K562 (cell line): ENCODE measurements around the gene MAP3K14. TPM values are rescaled to one million over a fixed set of nuclear protein-coding genes. Genes with fewer than 3 reads are reported as not detected.

ENCODE experiments used
- ETV1 ChIP-seq: fragments of 450-650 bp; conservative IDR thresholded peaks from 2 replicates; pipeline ENCODE4 v1.6.1; 2016; ENCODE audit warnings: missing genetic modification characterization, control low read depth, low read depth, missing compliant biosample characterization
- FOXA1 ChIP-seq: fragments of 450-650 bp; IDR thresholded peaks from 2 replicates; pipeline ENCODE4 v1.6.1; 2016; ENCODE audit warnings: mild to moderate bottlenecking, borderline replicate concordance
- MTA1 ChIP-seq: fragments of 450-650 bp; IDR thresholded peaks from 2 replicates; pipeline ENCODE4 v1.6.1; 2017; ENCODE audit warnings: borderline replicate concordance
- PRDM10 ChIP-seq: fragments of 450-650 bp; IDR thresholded peaks from 2 replicates; pipeline ENCODE4 v1.6.1; 2018; ENCODE audit not compliant: partially characterized antibody
- XRCC4 ChIP-seq: IDR thresholded peaks from one replicate; pipeline ENCODE4 v1.6.1; 2011; ENCODE audit not compliant: insufficient read depth, insufficient read length; ENCODE audit errors: extremely low read depth
- ZBTB2 ChIP-seq: fragments of 450-650 bp; IDR thresholded peaks from 2 replicates; pipeline ENCODE4 v1.6.1; 2016; ENCODE audit warnings: antibody characterized with exemption
- ZNF609 ChIP-seq: sonication (generic); formaldehyde crosslinking; IDR thresholded peaks from 2 replicates; pipeline ENCODE4 v1.8.1; 2023; ENCODE audit warnings: missing genetic modification reagents, mild to moderate bottlenecking, borderline replicate concordance
- polyA plus RNA-seq, 8 experiments: library from polyadenylated mRNA; depleted of rRNA in 4 of 8; stranded (reverse) in 5 of 8; unstranded in 3 of 8; fragments of >200 nt; fragmentation: Nextera tagmentation in 2 of 8; fragmentation: Illumina TruSeq in 1 of 8; extraction: Ambion mirVana in 2 of 8; extraction: Trizol in 1 of 8; gene quantifications; 2 replicates each; pipeline versions ENCODE4 v1.2.1 to v1.2.3, GENCODE V29; 2011 to 2014; ENCODE audit warnings: inconsistent platforms in 1 of 8, missing spikeins in 1 of 8
- total RNA-seq, 7 experiments: library from RNA; depleted of rRNA in 6 of 7; stranded (reverse); fragments of >200 nt in 6 of 7; fragmentation: Illumina TruSeq in 2 of 7; extraction: Trizol in 2 of 7; gene quantifications; 2 replicates each; pipeline versions ENCODE4 v1.2.1 to v1.2.3, GENCODE V29; 2011 to 2021; ENCODE audit warnings: low replicate concordance in 1 of 7

MAP3K14 gene
- total and polyA plus RNA-seq, 9 of the 15 experiments (the other 6 are each of a cell fraction or from before 2014, with no cell fraction given): 0.45 to 8.7 (median 3.2) TPM

- TF ChIP-seq PRDM10 (no peak), ETV1 (tag) (no peak), XRCC4 (no peak), MTA1 (no peak), ZBTB2 (0 out of 2 replicates have a peak, but pooled peaks have one; percentile 27), FOXA1 (no peak), ZNF609 (CRISPR knock-in tag) (0 out of 2 replicates have a peak, but pooled peaks have one; percentile 27)
These were observed 23.2 kb downstream of the MAP3K14 start (continued) for GRCh38 chr17:45293413-45294211.
